ENCODE data around the gene TUBAL3. TPM values are rescaled to one million over a fixed set of nuclear protein-coding genes. Genes with fewer than 3 reads are reported as not detected.

The TUBAL3 gene
- total and polyA plus RNA-seq, 2 donors (not counting 3 experiments of a cell fraction or from before 2014, with no cell fraction given) = not detected

DNA sequence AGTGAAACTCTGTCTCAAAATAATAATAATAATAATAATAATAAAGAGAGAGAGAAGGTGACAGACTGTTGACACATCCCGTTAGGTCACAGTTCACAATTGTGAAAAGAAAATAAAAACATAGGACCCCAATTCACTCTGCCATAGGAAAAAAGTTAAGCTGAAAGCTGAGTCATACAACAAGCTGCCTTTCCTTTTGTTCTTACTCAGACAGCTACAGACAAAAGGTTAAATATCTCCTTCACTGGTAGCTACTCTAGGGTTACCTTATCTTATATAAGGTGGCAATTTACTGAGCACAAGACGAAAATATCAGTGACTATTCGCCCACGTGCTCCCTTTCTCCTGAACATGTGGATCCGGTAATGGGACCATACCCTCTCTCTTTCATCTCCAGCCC is 17.5 kb downstream of the TUBAL3 start:
- TF ChIP-seq, protein P1, sequence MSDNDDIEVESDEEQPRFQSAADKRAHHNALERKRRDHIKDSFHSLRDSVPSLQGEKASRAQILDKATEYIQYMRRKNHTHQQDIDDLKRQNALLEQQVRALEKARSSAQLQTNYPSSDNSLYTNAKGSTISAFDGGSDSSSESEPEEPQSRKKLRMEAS (IDR thresholded peaks at IDR 0.05; ENCODE audit: insufficient read depth, insufficient read length) = no peak
- TF ChIP-seq, protein P2, sequence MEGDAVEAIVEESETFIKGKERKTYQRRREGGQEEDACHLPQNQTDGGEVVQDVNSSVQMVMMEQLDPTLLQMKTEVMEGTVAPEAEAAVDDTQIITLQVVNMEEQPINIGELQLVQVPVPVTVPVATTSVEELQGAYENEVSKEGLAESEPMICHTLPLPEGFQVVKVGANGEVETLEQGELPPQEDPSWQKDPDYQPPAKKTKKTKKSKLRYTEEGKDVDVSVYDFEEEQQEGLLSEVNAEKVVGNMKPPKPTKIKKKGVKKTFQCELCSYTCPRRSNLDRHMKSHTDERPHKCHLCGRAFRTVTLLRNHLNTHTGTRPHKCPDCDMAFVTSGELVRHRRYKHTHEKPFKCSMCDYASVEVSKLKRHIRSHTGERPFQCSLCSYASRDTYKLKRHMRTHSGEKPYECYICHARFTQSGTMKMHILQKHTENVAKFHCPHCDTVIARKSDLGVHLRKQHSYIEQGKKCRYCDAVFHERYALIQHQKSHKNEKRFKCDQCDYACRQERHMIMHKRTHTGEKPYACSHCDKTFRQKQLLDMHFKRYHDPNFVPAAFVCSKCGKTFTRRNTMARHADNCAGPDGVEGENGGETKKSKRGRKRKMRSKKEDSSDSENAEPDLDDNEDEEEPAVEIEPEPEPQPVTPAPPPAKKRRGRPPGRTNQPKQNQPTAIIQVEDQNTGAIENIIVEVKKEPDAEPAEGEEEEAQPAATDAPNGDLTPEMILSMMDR (IDR thresholded peaks at IDR 0.05; ENCODE audit: extremely low read depth in 1 of 2, insufficient read depth in 1 of 2, low read depth in 1 of 2, low read length in 2 of 2) = no peak
- TF ChIP-seq GATA2 (IDR thresholded peaks at IDR 0.05; ENCODE audit: insufficient read depth, insufficient read length, low read depth, low read length) (no peak), POLR2AphosphoS5 (IDR thresholded peaks at IDR 0.05; ENCODE audit: insufficient read depth, low read depth, low read length) (no peak), JUN (IDR thresholded peaks at IDR 0.05; ENCODE audit: borderline replicate concordance, insufficient read depth, insufficient read length, low read depth) (no peak), POLR2A (IDR thresholded peaks at IDR 0.05; ENCODE audit: low read depth, low read length) (no peak)
- Histone ChIP-seq H4K20me1 (replicated peaks; ENCODE audit: control insufficient read depth, extremely low read depth, insufficient read depth, low read length) (no peaks in the 10 kb centered on the region), H3K4me3 (replicated peaks in 1 of 3; ENCODE audit: insufficient read depth in 1 of 3, low read depth in 1 of 3, low read length in 3 of 3) (no peak overlapping the region), H3K4me1 (ENCODE audit: control insufficient read depth, extremely low read depth, insufficient read depth, low read length) (no peaks in the 10 kb centered on the region), H3K27me3 (ENCODE audit: control insufficient read depth in 2 of 2, insufficient read depth in 2 of 2, low read length in 2 of 2) (peaks cover 0 to 2% of the 10 kb centered on the region in 2 experiments), H3K9me1 (replicated peaks; ENCODE audit: control insufficient read depth, extremely low read depth, insufficient read depth, low read length) (no peaks in the 10 kb centered on the region), H3K4me2 (ENCODE audit: insufficient read depth, low read length) (no peak overlapping the region), H3K9ac (replicated peaks; ENCODE audit: extremely low read depth, insufficient read depth, low read length) (no peak overlapping the region), H3K79me2 (ENCODE audit: control insufficient read depth, insufficient read depth, low read length) (no peaks in the 10 kb centered on the region), H3K27ac (ENCODE audit: insufficient read depth, low read depth, low read length) (no peak overlapping the region), H3K9me3 (replicated peaks; ENCODE audit: control insufficient read depth, insufficient read depth, low read length) (no peaks in the 10 kb centered on the region), H2AFZ (ENCODE audit: low read depth, low read length) (no peak overlapping the region), H3K36me3 (ENCODE audit: control insufficient read depth in 2 of 2, extremely low read depth in 1 of 2, insufficient read depth in 2 of 2, low read length in 2 of 2) (no peaks in the 10 kb centered on the region)
- no TSS peak for BruUV-seq (replicated peaks)
- FAIRE-seq = no peak
- dilution Hi-C loops (cut with MboI; ENCODE audit: extremely low pct_ligation_motif_present, low sequenced_read_pairs) (no loop called here), intact Hi-C loops (cut with micrococcal nuclease) (no loop called here)
- ChIA-PET CTCF (interaction anchor here (1.2 to 2.1 kb wide), 3 partner anchors 10 to 572 kb away, joined by 5 to 13 read pairs (median 5); no protein-coding TSS in a partner anchor), POLR2A (no interaction called here)
- DNase-seq (ENCODE audit: low read depth, low spot score) = no peak

All from endothelial cell of umbilical vein (primary cell).